ENCODE measurements around the gene P2RY10.

- TF ChIP-seq REST (IDR thresholded peaks at IDR 0.05; ENCODE audit: insufficient replicate concordance, low read depth) (no peak), CTCF (IDR thresholded peaks at IDR 0.05; ENCODE audit: insufficient read depth, low read length) (no peak)
Observed at GRCh38 chrX:78960888-78961287, 15.7 kb downstream of the P2RY10 start.
